NCI-H748 treated with DMSO at 0.1 percent for 48 hours (cell line): Measurements from ENCODE around the gene TOR4A.
A peak's percentile ranks its signal among the peaks of the same experiment; 100 is the strongest.

Experiments
- DNase-seq: peaks from one replicate; lab custom pipeline; 2025; lab: John Stamatoyannopoulos, UW

TOR4A gene

GRCh38 chr9:137277329-137278041 lies at the start of gene TOR4A:
Gene TOR4A (plus strand): TSS chr9:137277726. CDS start chr9:137278690, 964 bp downstream.
- DNase-seq: no peak

GRCh38 chr9:137227853-137228505 lies 49.5 kb upstream of the TOR4A start:
- DNase-seq: no peak

GRCh38 chr9:137228506-137228967 lies 49.0 kb upstream of the TOR4A start:
- no peak for DNase-seq

- no peak for DNase-seq
Observed at GRCh38 chr9:137228968-137229896, 48.3 kb upstream of the TOR4A start.

- DNase-seq: no peak
Observed at GRCh38 chr9:137229903-137230704, 47.4 kb upstream of the TOR4A start.

- DNase-seq: no peak
Observed at GRCh38 chr9:137230705-137231371, 46.7 kb upstream of the TOR4A start, which contains the start of gene SLC34A3. Gene SLC34A3 (plus strand): TSS chr9:137230901. CDS start chr9:137231703, 802 bp downstream.

GRCh38 chr9:137231372-137232039 lies 46.0 kb upstream of the TOR4A start:
- DNase-seq: no peak

- DNase-seq: no peak
Observed at GRCh38 chr9:137232101-137232500, 45.4 kb upstream of the TOR4A start.

GRCh38 chr9:137232510-137232909 lies 45.0 kb upstream of the TOR4A start:
- DNase-seq: no peak

- DNase-seq: no peak
Observed at GRCh38 chr9:137233143-137233980, 44.2 kb upstream of the TOR4A start.

GRCh38 chr9:137234055-137234697 lies 43.4 kb upstream of the TOR4A start:
- DNase-seq: no peak

GRCh38 chr9:137234758-137235423 lies 42.6 kb upstream of the TOR4A start:
- DNase-seq: no peak

GRCh38 chr9:137235424-137236237 lies 41.9 kb upstream of the TOR4A start:
- no peak for DNase-seq

- peak; percentile 79 for DNase-seq
Observed at GRCh38 chr9:137236238-137236935, 41.1 kb upstream of the TOR4A start.

GRCh38 chr9:137236936-137237421 lies 40.5 kb upstream of the TOR4A start:
- DNase-seq: no peak
